Activated CD8-positive, alpha-beta memory T cell treated with anti-CD3 and anti-CD28 coated beads, Interleukin-2, amount 50 U/mL, for 4 hours (primary cell): ENCODE results near the gene TPPP2.

ENCODE experiments used
- DNase-seq: peaks from one replicate; pipeline ENCODE4 v3.0.0-alpha.2; 2020

Gene TPPP2

GRCh38 chr14:21017528-21018245, 12.3 kb upstream of the TPPP2 start:
- no peak for DNase-seq

GRCh38 chr14:21018286-21018685, 11.7 kb upstream of the TPPP2 start:
- no peak for DNase-seq

- no peak for DNase-seq
Observed at GRCh38 chr14:21018781-21019180, 11.2 kb upstream of the TPPP2 start.

GRCh38 chr14:21019366-21019765, 10.7 kb upstream of the TPPP2 start:
- no peak for DNase-seq

- DNase-seq: no peak
Observed at GRCh38 chr14:21020977-21021545, 9.0 kb upstream of the TPPP2 start.

- no peak for DNase-seq
Observed at GRCh38 chr14:21022686-21023085, 7.3 kb upstream of the TPPP2 start.

- no peak for DNase-seq
Observed at GRCh38 chr14:21023174-21023573, 6.8 kb upstream of the TPPP2 start.

GRCh38 chr14:21023817-21024584, 6.0 kb upstream of the TPPP2 start:
- peak; percentile 20 for DNase-seq

- peak; percentile 79 for DNase-seq
Observed at GRCh38 chr14:21024585-21025370, 5.2 kb upstream of the TPPP2 start, which contains the start of gene NDRG2. Gene NDRG2, minus strand, starts transcription at chr14:21025061. Its CDS starts 1,746 bp downstream, at chr14:21023315.

GRCh38 chr14:21025371-21026273, 4.4 kb upstream of the TPPP2 start:
- DNase-seq: peak; percentile 19

GRCh38 chr14:21026274-21026987, 3.6 kb upstream of the TPPP2 start:
- no peak for DNase-seq

- DNase-seq: no peak
Observed at GRCh38 chr14:21026988-21027315, 3.1 kb upstream of the TPPP2 start.

GRCh38 chr14:21030531-21030930, 514 bp downstream of the TPPP2 start:
- no peak for DNase-seq

GRCh38 chr14:21032326-21033132, 2.5 kb downstream of the TPPP2 start:
- DNase-seq: no peak

GRCh38 chr14:21033133-21033698, 3.2 kb downstream of the TPPP2 start:
- DNase-seq: no peak

- no peak for DNase-seq
Observed at GRCh38 chr14:21034707-21035106, 4.7 kb downstream of the TPPP2 start, which contains the start of gene RNASE13. Gene RNASE13, minus strand, starts transcription at chr14:21034807. Its CDS starts 519 bp downstream, at chr14:21034288.

GRCh38 chr14:21036751-21037150, 6.7 kb downstream of the TPPP2 start:
- DNase-seq: no peak

- no peak for DNase-seq
Observed at GRCh38 chr14:21037156-21037555, 7.1 kb downstream of the TPPP2 start.

- no peak for DNase-seq
Observed at GRCh38 chr14:21038441-21039422, 8.7 kb downstream of the TPPP2 start.
